HCT116 (cell line): ENCODE measurements around the gene SH3TC1.

ENCODE experiments used
- CEBPB ChIP-seq: IDR thresholded peaks from 2 replicates; pipeline ENCODE4 v1.6.1; 2012; ENCODE audit warnings: low read depth
- CTCF ChIP-seq, 3 experiments: fragments of 200-600 bp in 1 of 3; sonication (generic) in 1 of 3; IDR thresholded peaks in 2 of 3; conservative IDR thresholded peaks in 1 of 3; 2 replicates each; pipeline ENCODE4 v1.5.1; 2012 to 2017; ENCODE audit warnings: low read depth in 2 of 3, low read length in 2 of 3, antibody characterized with exemption in 1 of 3, borderline replicate concordance in 1 of 3, control low read depth in 1 of 3, mild to moderate bottlenecking in 1 of 3, mixed read lengths in 1 of 3, mixed run types in 1 of 3, moderate library complexity in 1 of 3; ENCODE audit not compliant: insufficient read depth in 1 of 3
- EGR1 ChIP-seq: IDR thresholded peaks from 2 replicates; pipeline ENCODE4 v1.6.1; 2012; ENCODE audit warnings: low read depth
- EZH2 ChIP-seq: fragments of 200-600 bp; sonication (generic); IDR thresholded peaks from 2 replicates; pipeline ENCODE4 v1.6.1; 2017; ENCODE audit warnings: antibody characterized with exemption, mixed run types
- EZH2phosphoT487 ChIP-seq: fragments of 200-600 bp; IDR thresholded peaks from 2 replicates; pipeline ENCODE4 v1.6.1; 2018; ENCODE audit warnings: antibody characterized with exemption, borderline replicate concordance
- POLR2A ChIP-seq: IDR thresholded peaks from 2 replicates; pipeline ENCODE4 v1.7.0; 2011; ENCODE audit warnings: borderline replicate concordance; ENCODE audit not compliant: insufficient read depth, insufficient read length; ENCODE audit errors: extremely low read depth
- POLR2AphosphoS5 ChIP-seq: IDR thresholded peaks from 2 replicates; pipeline ENCODE4 v1.6.1; 2011; ENCODE audit warnings: mild to moderate bottlenecking, low read depth, low read length, moderate library complexity
- SP1 ChIP-seq: IDR thresholded peaks from 2 replicates; pipeline ENCODE4 v1.6.1; 2012; ENCODE audit warnings: low read depth
- SRF ChIP-seq: IDR thresholded peaks from 2 replicates; pipeline ENCODE4 v1.6.1; 2012; ENCODE audit warnings: low read depth
- YY1 ChIP-seq: IDR thresholded peaks from 2 replicates; pipeline ENCODE4 v1.6.1; 2011; ENCODE audit warnings: low read length, low read depth, moderate library complexity, mild to moderate bottlenecking; ENCODE audit not compliant: insufficient replicate concordance; ENCODE audit errors: extremely low read depth
- TF ChIP-seq, protein P1 (sequence below): IDR thresholded peaks from 2 replicates; pipeline ENCODE4 v1.6.1; 2011; ENCODE audit warnings: mild to moderate bottlenecking, low read length, moderate library complexity; ENCODE audit not compliant: insufficient replicate concordance; ENCODE audit errors: extremely low read depth
- TF ChIP-seq, protein P2 (sequence below): IDR thresholded peaks from 2 replicates; pipeline ENCODE4 v1.6.1; 2012; ENCODE audit warnings: low read depth

GRCh38 chr4:8211737-8212581 is 12.9 kb downstream of the SH3TC1 start:
- TF ChIP-seq, protein P1, sequence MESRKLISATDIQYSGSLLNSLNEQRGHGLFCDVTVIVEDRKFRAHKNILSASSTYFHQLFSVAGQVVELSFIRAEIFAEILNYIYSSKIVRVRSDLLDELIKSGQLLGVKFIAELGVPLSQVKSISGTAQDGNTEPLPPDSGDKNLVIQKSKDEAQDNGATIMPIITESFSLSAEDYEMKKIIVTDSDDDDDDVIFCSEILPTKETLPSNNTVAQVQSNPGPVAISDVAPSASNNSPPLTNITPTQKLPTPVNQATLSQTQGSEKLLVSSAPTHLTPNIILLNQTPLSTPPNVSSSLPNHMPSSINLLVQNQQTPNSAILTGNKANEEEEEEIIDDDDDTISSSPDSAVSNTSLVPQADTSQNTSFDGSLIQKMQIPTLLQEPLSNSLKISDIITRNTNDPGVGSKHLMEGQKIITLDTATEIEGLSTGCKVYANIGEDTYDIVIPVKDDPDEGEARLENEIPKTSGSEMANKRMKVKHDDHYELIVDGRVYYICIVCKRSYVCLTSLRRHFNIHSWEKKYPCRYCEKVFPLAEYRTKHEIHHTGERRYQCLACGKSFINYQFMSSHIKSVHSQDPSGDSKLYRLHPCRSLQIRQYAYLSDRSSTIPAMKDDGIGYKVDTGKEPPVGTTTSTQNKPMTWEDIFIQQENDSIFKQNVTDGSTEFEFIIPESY: no peak
- TF ChIP-seq POLR2A (no peak), SRF (no peak), CTCF (IDR thresholded peaks at IDR 0.05 in 2 of 3, conservative IDR thresholded peaks at IDR 0.05 in 1 of 3; ENCODE audit: borderline replicate concordance in 1 of 3, insufficient read depth in 1 of 3, low read depth in 2 of 3, low read length in 2 of 3) (no peak), YY1 (no peak), EZH2 (no peak), CEBPB (no peak), SP1 (no peak), POLR2AphosphoS5 (no peak), EGR1 (no peak), EZH2phosphoT487 (no peak)
- TF ChIP-seq, protein P2, sequence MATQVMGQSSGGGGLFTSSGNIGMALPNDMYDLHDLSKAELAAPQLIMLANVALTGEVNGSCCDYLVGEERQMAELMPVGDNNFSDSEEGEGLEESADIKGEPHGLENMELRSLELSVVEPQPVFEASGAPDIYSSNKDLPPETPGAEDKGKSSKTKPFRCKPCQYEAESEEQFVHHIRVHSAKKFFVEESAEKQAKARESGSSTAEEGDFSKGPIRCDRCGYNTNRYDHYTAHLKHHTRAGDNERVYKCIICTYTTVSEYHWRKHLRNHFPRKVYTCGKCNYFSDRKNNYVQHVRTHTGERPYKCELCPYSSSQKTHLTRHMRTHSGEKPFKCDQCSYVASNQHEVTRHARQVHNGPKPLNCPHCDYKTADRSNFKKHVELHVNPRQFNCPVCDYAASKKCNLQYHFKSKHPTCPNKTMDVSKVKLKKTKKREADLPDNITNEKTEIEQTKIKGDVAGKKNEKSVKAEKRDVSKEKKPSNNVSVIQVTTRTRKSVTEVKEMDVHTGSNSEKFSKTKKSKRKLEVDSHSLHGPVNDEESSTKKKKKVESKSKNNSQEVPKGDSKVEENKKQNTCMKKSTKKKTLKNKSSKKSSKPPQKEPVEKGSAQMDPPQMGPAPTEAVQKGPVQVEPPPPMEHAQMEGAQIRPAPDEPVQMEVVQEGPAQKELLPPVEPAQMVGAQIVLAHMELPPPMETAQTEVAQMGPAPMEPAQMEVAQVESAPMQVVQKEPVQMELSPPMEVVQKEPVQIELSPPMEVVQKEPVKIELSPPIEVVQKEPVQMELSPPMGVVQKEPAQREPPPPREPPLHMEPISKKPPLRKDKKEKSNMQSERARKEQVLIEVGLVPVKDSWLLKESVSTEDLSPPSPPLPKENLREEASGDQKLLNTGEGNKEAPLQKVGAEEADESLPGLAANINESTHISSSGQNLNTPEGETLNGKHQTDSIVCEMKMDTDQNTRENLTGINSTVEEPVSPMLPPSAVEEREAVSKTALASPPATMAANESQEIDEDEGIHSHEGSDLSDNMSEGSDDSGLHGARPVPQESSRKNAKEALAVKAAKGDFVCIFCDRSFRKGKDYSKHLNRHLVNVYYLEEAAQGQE: no peak
